BJ (cell line): ENCODE data around the gene NRBP1. TPM values are rescaled to one million over a fixed set of nuclear protein-coding genes. Genes with fewer than 3 reads are reported as not detected.

ENCODE experiments used
- CTCF ChIA-PET: fragments of 350-600 bp; formaldehyde crosslinking; extraction: SDS; loops from one replicate; lab custom pipeline; 2021; ENCODE audit warnings: antibody characterized with exemption, inconsistent platforms; lab: Yijun Ruan, JAX
- POLR2A ChIA-PET: fragments of 300-600 bp; sonication (Branson Sonifier 250); formaldehyde crosslinking; extraction: SDS; loops from one replicate; lab custom pipeline; 2021; ENCODE audit warnings: antibody characterized with exemption; lab: Charles Lee
- DNase-seq: peaks from one replicate; pipeline ENCODE4 v3.0.0-alpha.2; 2011; ENCODE audit warnings: low read depth
- H3K27me3 ChIP-seq: 2 replicates; pipeline ENCODE4 v1.6.0; 2011; ENCODE audit warnings: low read length; ENCODE audit not compliant: control insufficient read depth, insufficient read depth
- H3K36me3 ChIP-seq: 2 replicates; pipeline ENCODE4 v1.5.1; 2011; ENCODE audit warnings: low read length; ENCODE audit not compliant: control insufficient read depth, insufficient read depth
- H3K4me3 ChIP-seq: 2 replicates; pipeline ENCODE4 v1.5.1; 2011; ENCODE audit warnings: low read depth, mild to moderate bottlenecking, control low read depth, low read length
- polyA plus RNA-seq: library from polyadenylated mRNA; depleted of rRNA; stranded (reverse); fragments of >200 nt; gene quantifications from 2 replicates; pipeline ENCODE4 v1.2.3, GENCODE V29; 2011
- TF ChIP-seq, protein P1 (sequence below): IDR thresholded peaks from 2 replicates; pipeline ENCODE4 v1.5.1; 2011; ENCODE audit warnings: low read depth, mild to moderate bottlenecking, control low read depth, inconsistent platforms, low read length, moderate library complexity; ENCODE audit not compliant: insufficient read depth

The NRBP1 gene
- polyA plus RNA-seq, 1 experiment = 270 TPM

DNA sequence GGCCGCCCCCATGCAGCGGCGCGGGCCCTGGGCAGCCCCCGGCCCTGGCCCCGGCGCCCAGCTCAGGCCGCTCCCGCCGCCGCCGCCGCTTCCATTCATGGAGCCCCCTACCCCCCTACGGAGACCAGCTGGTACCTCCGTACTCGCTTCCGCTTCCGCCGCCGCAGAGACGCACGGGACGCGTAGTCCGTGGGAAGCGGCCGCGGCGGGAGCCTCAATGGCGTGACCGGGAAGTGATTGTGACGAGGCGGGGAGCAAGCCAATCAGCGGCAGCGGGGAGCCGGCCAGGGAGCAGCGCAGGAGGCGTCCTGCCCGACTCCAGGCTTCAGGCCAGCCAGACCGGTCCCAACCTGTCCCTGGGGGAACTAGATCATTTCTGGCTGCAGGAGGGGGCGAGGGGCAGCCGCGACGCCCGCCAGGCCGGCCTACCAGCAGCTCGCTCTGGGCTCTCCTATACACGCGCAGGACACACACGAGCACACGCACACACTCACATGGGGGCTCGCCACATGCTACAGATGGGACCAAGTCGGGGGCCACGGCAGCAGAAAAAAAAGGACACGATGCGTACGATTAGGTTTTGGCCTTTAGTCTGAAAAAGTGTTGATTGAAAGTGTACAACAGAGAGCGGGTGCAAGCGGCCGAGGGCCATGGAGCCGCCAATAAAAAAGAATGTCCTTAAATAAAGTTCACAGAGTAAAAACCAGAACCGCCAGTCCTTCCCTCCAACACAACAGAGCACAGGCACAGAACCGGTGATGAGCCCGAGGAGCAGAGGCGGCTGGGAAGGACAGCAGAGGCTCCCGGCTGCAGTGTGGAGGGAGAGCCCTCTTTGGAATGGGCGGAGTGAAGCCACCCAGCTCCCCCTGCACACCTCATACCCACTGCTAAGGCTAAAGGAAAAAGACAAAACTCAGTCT lies 47.5 kb upstream of the NRBP1 start, which contains the start of gene ZNF513:
Gene ZNF513 (minus strand): TSS at position 109 of the 920 bp plus-strand sequence. CDS start 208 bp downstream, outside the sequence.
- H3K36me3 ChIP-seq = peaks cover 35% of the 10 kb centered on the region
- POLR2A ChIA-PET = interaction anchor here (0.6 to 0.7 kb wide), 3 partner anchors 11 to 58 kb away, joined by 3 to 5 read pairs (median 4); no protein-coding TSS in a partner anchor

DNA sequence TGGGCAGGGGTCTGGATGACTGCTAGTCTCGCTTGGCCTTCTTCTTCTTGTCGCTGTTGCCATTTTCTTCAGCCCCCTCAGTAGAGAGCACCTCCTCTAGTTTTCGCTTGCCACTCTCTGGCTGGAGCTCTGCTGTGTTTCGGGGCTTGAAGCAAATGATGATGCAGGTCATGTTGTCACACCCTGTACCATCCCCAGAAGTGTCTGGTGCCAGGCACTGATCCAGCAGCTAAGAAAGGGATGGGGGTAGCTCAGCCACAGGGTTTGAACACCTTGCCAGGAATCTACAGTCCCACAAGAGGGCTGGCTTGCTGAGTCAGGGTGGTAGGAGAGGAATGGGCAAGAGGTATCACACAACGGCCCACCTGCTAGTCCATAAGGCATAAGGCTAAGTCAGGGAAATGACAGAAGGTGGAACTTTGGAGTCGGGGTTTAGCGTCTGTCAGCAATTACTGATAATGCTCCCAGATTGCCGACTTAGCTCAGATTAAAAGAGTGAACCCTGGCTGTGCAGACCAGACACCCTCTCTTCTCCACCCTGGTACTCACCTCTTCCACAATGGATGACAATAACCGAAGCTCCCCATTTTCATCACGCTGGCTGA lies 46.8 kb upstream of the NRBP1 start:
- POLR2A ChIA-PET = no interaction called here
- no peak for DNase-seq
- TF ChIP-seq, protein P1, sequence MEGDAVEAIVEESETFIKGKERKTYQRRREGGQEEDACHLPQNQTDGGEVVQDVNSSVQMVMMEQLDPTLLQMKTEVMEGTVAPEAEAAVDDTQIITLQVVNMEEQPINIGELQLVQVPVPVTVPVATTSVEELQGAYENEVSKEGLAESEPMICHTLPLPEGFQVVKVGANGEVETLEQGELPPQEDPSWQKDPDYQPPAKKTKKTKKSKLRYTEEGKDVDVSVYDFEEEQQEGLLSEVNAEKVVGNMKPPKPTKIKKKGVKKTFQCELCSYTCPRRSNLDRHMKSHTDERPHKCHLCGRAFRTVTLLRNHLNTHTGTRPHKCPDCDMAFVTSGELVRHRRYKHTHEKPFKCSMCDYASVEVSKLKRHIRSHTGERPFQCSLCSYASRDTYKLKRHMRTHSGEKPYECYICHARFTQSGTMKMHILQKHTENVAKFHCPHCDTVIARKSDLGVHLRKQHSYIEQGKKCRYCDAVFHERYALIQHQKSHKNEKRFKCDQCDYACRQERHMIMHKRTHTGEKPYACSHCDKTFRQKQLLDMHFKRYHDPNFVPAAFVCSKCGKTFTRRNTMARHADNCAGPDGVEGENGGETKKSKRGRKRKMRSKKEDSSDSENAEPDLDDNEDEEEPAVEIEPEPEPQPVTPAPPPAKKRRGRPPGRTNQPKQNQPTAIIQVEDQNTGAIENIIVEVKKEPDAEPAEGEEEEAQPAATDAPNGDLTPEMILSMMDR = no peak
- Histone ChIP-seq H3K4me3 (no peak overlapping the region), H3K36me3 (peaks cover 29% of the 10 kb centered on the region), H3K27me3 (no peaks in the 10 kb centered on the region)
- CTCF ChIA-PET = interaction anchor here (1.0 kb wide), 1 partner anchor 12 kb away, joined by 3 read pairs; no protein-coding TSS in a partner anchor

More for the DNA sequence above, 47.5 kb upstream of the NRBP1 start, which contains the start of gene ZNF513:
- Histone ChIP-seq H3K4me3 (peak within 1 kb of the TSS; percentile 89), H3K27me3 (no peaks in the 10 kb centered on the region)
- peak; percentile 68 for DNase-seq
- TF ChIP-seq, protein P1 = no peak
- CTCF ChIA-PET = interaction anchor here (0.7 to 1.4 kb wide), 4 partner anchors 27 to 302 kb away, joined by 3 to 4 read pairs (median 3); partner anchors contain the start of gene PPM1G

DNA sequence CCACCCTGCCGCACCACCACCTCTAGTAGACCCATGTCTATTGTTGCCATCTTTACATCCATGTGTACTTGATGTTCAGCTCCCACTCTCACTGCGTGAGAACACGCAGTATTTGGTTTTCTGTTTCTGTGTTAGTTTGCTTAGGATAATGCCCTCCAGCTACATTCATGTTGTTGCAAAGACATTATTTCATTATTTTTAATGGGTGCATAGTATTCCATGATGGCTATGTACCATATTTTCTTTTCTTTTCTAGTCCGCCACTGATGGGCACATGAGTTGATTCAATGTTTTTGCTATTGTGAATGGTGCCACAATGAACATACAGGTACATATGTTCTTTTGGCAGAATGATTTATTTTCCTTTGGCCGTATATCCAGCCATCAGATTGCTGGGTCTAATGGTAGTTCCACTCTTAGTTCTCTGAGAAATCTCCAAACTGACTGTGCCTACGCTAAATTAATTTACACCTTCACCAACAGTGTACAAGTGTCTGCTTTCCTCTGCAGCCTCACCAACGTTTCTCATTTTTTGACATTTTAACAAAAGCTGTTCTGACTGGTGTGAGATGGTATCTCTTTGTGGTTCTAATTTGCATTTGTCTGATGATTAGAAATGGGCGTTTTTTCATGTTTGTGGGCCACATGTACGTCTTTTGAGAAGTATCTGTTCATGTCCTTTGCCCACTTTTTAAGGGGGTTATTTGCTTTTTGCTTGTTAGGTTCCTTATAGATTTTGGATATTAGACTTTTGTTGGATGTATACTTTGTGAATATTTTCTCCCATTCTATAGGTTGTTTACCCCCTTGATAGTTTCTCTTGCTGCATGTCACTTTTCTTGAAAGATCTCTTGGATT lies 37.4 kb upstream of the NRBP1 start:
- DNase-seq = no peak
- POLR2A ChIA-PET = no interaction called here
- H3K4me3 ChIP-seq = no peak overlapping the region
- no peaks in the 10 kb centered on the region for H3K27me3 ChIP-seq
- H3K36me3 ChIP-seq = no peaks in the 10 kb centered on the region; the same call in 1 of the 2 replicates
- CTCF ChIA-PET = no interaction called here
- TF ChIP-seq, protein P1 = no peak

DNA sequence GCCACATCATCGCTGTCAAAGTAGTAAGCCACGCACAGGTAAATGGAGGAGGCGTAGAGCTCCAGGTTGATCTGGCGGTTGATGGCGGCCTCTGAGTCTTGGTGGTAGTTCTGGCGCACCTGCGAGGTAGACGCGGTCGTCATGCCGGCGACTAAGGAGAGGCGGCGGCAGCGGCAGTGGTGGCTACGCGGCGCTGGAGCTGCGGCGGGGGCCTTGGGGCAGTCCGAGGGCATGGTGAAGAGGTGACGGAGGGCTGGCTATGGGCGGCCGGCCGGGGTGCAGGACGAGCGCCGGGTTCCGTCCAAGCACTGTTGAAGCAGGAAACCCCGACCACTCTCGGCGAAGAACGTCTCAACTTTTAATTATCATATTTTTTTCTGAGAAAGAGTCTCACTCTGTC lies 35.2 kb upstream of the NRBP1 start:
- ChIA-PET CTCF (interaction anchor here (1.1 kb wide), 1 partner anchor 21 kb away, joined by 3 read pairs; no protein-coding TSS in a partner anchor), POLR2A (no interaction called here)
- TF ChIP-seq, protein P1 = no peak
- DNase-seq = no peak
- Histone ChIP-seq H3K36me3 (no peaks in the 10 kb centered on the region), H3K27me3 (no peaks in the 10 kb centered on the region), H3K4me3 (no peak overlapping the region)
